B cell (primary cell): ENCODE results near the gene GPR18. TPM values are rescaled to one million over a fixed set of nuclear protein-coding genes. Genes with fewer than 3 reads are reported as not detected.

Experiments used
- ATAC-seq: fragments of 200-7000 bp; cut with Tn5 transposase; one replicate; pipeline ENCODE4 v1.10.0; 2021; ENCODE audit warnings: low read depth, mild to moderate bottlenecking, moderate number of reproducible peaks, moderate library complexity
- CTCF ChIA-PET: fragments of 350-600 bp; sonication (Branson Sonifier 250); formaldehyde crosslinking; loops from one replicate; lab custom pipeline; 2021; ENCODE audit warnings: antibody characterized with exemption, inconsistent platforms; lab: Charles Lee
- POLR2A ChIA-PET: fragments of 350-600 bp; sonication (Branson Sonifier 250); formaldehyde crosslinking; loops from one replicate; lab custom pipeline; 2021; ENCODE audit warnings: antibody characterized with exemption; lab: Charles Lee
- DNase-seq: peaks from one replicate; pipeline ENCODE4 v3.0.0; 2013
- H2AFZ ChIP-seq: 2 replicates; pipeline ENCODE4 v1.6.1; 2012; ENCODE audit warnings: mild to moderate bottlenecking, low read depth, low read length; ENCODE audit not compliant: insufficient read depth, poor library complexity, severe bottlenecking
- H3K27ac ChIP-seq, 2 donors: 1 replicate in 1 of 2; 2 replicates in 1 of 2; pipeline ENCODE4 v1.5.1; 2012 to 2013; ENCODE audit warnings: low read length in 2 of 2, mild to moderate bottlenecking in 2 of 2, moderate library complexity in 1 of 2
- H3K27me3 ChIP-seq, 4 experiments: fragments of 200-600 bp in 1 of 4; sonication (generic) in 1 of 4; replicated peaks in 1 of 4; 1 replicate in 2 of 4; 2 replicates in 2 of 4; pipeline versions ENCODE4 v1.6.1 to v1.7.0; 2013 to 2016; ENCODE audit warnings: low read length in 3 of 4, mild to moderate bottlenecking in 2 of 4, mixed read lengths in 1 of 4, moderate library complexity in 1 of 4; ENCODE audit not compliant: insufficient read depth in 4 of 4, control insufficient read depth in 3 of 4; ENCODE audit errors: control extremely low read depth in 1 of 4
- H3K36me3 ChIP-seq, 2 experiments: replicated peaks in 1 of 2; 1 replicate in 1 of 2; 2 replicates in 1 of 2; pipeline versions ENCODE4 v1.6.1 to v1.7.1; 2013; ENCODE audit warnings: low read length in 1 of 2; ENCODE audit not compliant: insufficient read depth in 2 of 2, control insufficient read depth in 1 of 2; ENCODE audit errors: control extremely low read depth in 1 of 2, extremely low read depth in 1 of 2
- H3K4me1 ChIP-seq, 2 donors: fragments of 200-600 bp in 1 of 2; sonication (generic) in 1 of 2; 1 replicate in 1 of 2; 2 replicates in 1 of 2; pipeline versions ENCODE4 v1.5.1 to v1.6.1; 2013 to 2017; ENCODE audit warnings: low read length in 2 of 2; ENCODE audit not compliant: control insufficient read depth in 2 of 2, insufficient read depth in 2 of 2
- H3K4me2 ChIP-seq: replicated peaks from 2 replicates; pipeline ENCODE3; 2012; ENCODE audit warnings: mild to moderate bottlenecking, low read depth, low read length; ENCODE audit not compliant: poor library complexity, severe bottlenecking
- H3K4me3 ChIP-seq, 5 experiments: fragments of 200-600 bp in 1 of 5; sonication (generic) in 1 of 5; 1 replicate in 3 of 5; 2 replicates in 2 of 5; pipeline versions ENCODE4 v1.5.1 to v1.7.0; 2011 to 2016; ENCODE audit warnings: low read length in 4 of 5, mild to moderate bottlenecking in 4 of 5, low read depth in 2 of 5, control low read depth in 1 of 5, moderate library complexity in 1 of 5; ENCODE audit not compliant: insufficient read depth in 1 of 5; ENCODE audit errors: control extremely low read depth in 1 of 5, extremely low read depth in 1 of 5
- H3K79me2 ChIP-seq: fragments of 200-600 bp; sonication (generic); one replicate; pipeline ENCODE4 v1.6.0; 2016; ENCODE audit warnings: low read length; ENCODE audit not compliant: control insufficient read depth, insufficient read depth
- H3K9ac ChIP-seq: fragments of 200-600 bp; sonication (generic); 2 replicates; pipeline ENCODE4 v1.6.1; 2017; ENCODE audit warnings: mild to moderate bottlenecking, low read length, moderate library complexity
- H3K9me3 ChIP-seq, 3 donors: one replicate each; pipeline versions ENCODE4 v1.6.1 to v1.7.1; 2013; ENCODE audit warnings: low read length in 2 of 3; ENCODE audit not compliant: control insufficient read depth in 2 of 3, insufficient read depth in 1 of 3; ENCODE audit errors: control extremely low read depth in 1 of 3
- H4K20me1 ChIP-seq: 2 replicates; pipeline ENCODE4 v1.6.0; 2012; ENCODE audit warnings: mild to moderate bottlenecking, low read length; ENCODE audit not compliant: insufficient read depth, control insufficient read depth, poor library complexity, severe bottlenecking
- H3K27ac Mint-ChIP-seq: one replicate; pipeline ENCODE4 v1.8.0; 2021; ENCODE audit warnings: mixed read lengths
- H3K27me3 Mint-ChIP-seq: one replicate; pipeline ENCODE4 v1.8.0; 2021; ENCODE audit warnings: mixed read lengths
- H3K4me1 Mint-ChIP-seq: one replicate; pipeline ENCODE4 v1.8.0; 2021; ENCODE audit warnings: mixed read lengths
- H3K4me3 Mint-ChIP-seq: one replicate; pipeline ENCODE4 v1.8.0; 2021; ENCODE audit warnings: mixed read lengths
- H3K9me3 Mint-ChIP-seq: one replicate; pipeline ENCODE4 v1.8.0; 2022; ENCODE audit warnings: mixed read lengths; ENCODE audit not compliant: insufficient read depth
- CTCF ChIP-seq: fragments of 200-600 bp; IDR thresholded peaks from one replicate; pipeline ENCODE4 v1.8.0; 2022; ENCODE audit warnings: antibody characterized with exemption, mild to moderate bottlenecking
- EZH2 ChIP-seq: IDR thresholded peaks from 2 replicates; pipeline ENCODE4 v1.6.1; 2012; ENCODE audit warnings: borderline replicate concordance, low read depth, mild to moderate bottlenecking, moderate library complexity, low read length; ENCODE audit not compliant: insufficient read depth, poor library complexity, severe bottlenecking
- WGBS: methylation state at CpG from one replicate; pipeline ENCODE4 v1.1.5; 2013; ENCODE audit warnings: missing lambda C conversion rate; ENCODE audit not compliant: insufficient coverage; 5-methylcytosine and 5-hydroxymethylcytosine counted together
- intact Hi-C: fragments of 100-400 bp; cut with micrococcal nuclease; formaldehyde crosslinking; loops from one replicate; pipeline ENCODE4 v1.10.0; 2022
- polyA plus RNA-seq: library from polyadenylated mRNA; depleted of rRNA; stranded (reverse); fragments of >200 nt; gene quantifications from 2 replicates; pipeline ENCODE4 v1.2.3, GENCODE V29; 2012
- total RNA-seq, 2 donors: library from RNA; stranded (reverse); fragments of 120-200 nt in 1 of 2; gene quantifications; 1 replicate in 1 of 2; 2 replicates in 1 of 2; pipeline versions ENCODE4 v1.2.3 to v1.2.4, GENCODE V29; 2013 to 2022

The GPR18 gene
- total and polyA plus RNA-seq, 2 donors (not counting 1 experiment from before 2014, with no cell fraction given) = 19.1 to 54.8 TPM

- POLR2A ChIA-PET = interaction anchor here (0.6 to 2.0 kb wide), 2 partner anchors 13 to 663 kb away, joined by 3 to 6 read pairs; no protein-coding TSS in a partner anchor
Measured at GRCh38 chr13:99217461-99218110, 40.6 kb downstream of the GPR18 start.

More at GRCh38 chr13:99217461-99218110, 40.6 kb downstream of the GPR18 start:
- Mint-ChIP-seq H3K27me3 (no peaks in the 10 kb centered on the region), H3K4me3 (peak overlapping the region; percentile 33), H3K4me1 (peaks cover 74% of the 10 kb centered on the region), H3K27ac (peak overlapping the region; percentile 59), H3K9me3 (no peaks in the 10 kb centered on the region)
- peak overlapping the region; percentile 56 for H3K4me2 ChIP-seq
- H3K27me3 ChIP-seq = no peaks in the 10 kb centered on the region
- peaks cover 68 to 72% of the 10 kb centered on the region in 2 donors for H3K4me1 ChIP-seq
- H3K27ac ChIP-seq = no peak overlapping the region
- 30% methylated on average over 18 of the region's 20 CpGs for WGBS
- H3K4me3 ChIP-seq = peak overlapping the region in 1 of 5 experiments; percentile 4
- TF ChIP-seq CTCF (no peak), EZH2 (no peak)
- CTCF ChIA-PET = interaction anchor here (0.7 to 1.7 kb wide), 3 partner anchors 13 to 52 kb away, joined by 3 to 7 read pairs (median 4); no protein-coding TSS in a partner anchor
- peaks cover 99% of the 10 kb centered on the region for H3K79me2 ChIP-seq
- peaks cover 86% of the 10 kb centered on the region for H4K20me1 ChIP-seq
- DNase-seq (no peak), ATAC-seq (no peak)
- H3K9me3 ChIP-seq = no peaks in the 10 kb centered on the region
- H2AFZ ChIP-seq = peak overlapping the region; percentile 47
- H3K9ac ChIP-seq = no peak overlapping the region
- intact Hi-C loops = no loop called here
- H3K36me3 ChIP-seq = peaks cover 1 to 8% of the 10 kb centered on the region in 2 experiments
